NCI-H128 (cell line): Measurements from ENCODE around the gene SLC35F3.
"Not testable (repeated sequence)": the region's sequence is repeated elsewhere in the genome, so short reads cannot be mapped to it uniquely, and the experiment has no call there.

Experiments used
- DNase-seq: peaks from one replicate; lab custom pipeline; 2025; ENCODE audit not compliant: unreplicated experiment; lab: John Stamatoyannopoulos, UW

The SLC35F3 gene

GRCh38 chr1:234340528-234340927 is 436.1 kb downstream of the SLC35F3 start:
- DNase-seq = no peak

- DNase-seq = no peak
Measured at GRCh38 chr1:234342774-234343173, 438.3 kb downstream of the SLC35F3 start.

- no peak for DNase-seq
Measured at GRCh38 chr1:234345237-234345636, 440.8 kb downstream of the SLC35F3 start.

GRCh38 chr1:234348964-234349363 is 444.5 kb downstream of the SLC35F3 start:
- DNase-seq = no peak

- DNase-seq = no peak
Measured at GRCh38 chr1:234355782-234356510, 451.5 kb downstream of the SLC35F3 start.

- DNase-seq = not testable (repeated sequence)
Measured at GRCh38 chr1:234356615-234357269, 452.3 kb downstream of the SLC35F3 start.

GRCh38 chr1:234357831-234358230 is 453.4 kb downstream of the SLC35F3 start:
- DNase-seq = no peak

GRCh38 chr1:234361102-234361603 is 456.7 kb downstream of the SLC35F3 start:
- no peak for DNase-seq

GRCh38 chr1:234362558-234362957 is 458.1 kb downstream of the SLC35F3 start:
- DNase-seq = no peak

GRCh38 chr1:234368320-234369032 is 464.0 kb downstream of the SLC35F3 start:
- no peak for DNase-seq

- no peak for DNase-seq
Measured at GRCh38 chr1:234369033-234369430, 464.6 kb downstream of the SLC35F3 start.

GRCh38 chr1:234369784-234370183 is 465.3 kb downstream of the SLC35F3 start:
- DNase-seq = no peak

- DNase-seq = no peak
Measured at GRCh38 chr1:234371414-234371813, 466.9 kb downstream of the SLC35F3 start.

GRCh38 chr1:234372011-234372757 is 467.7 kb downstream of the SLC35F3 start:
- no peak for DNase-seq

- DNase-seq = peak; percentile 93
Measured at GRCh38 chr1:234373064-234373958, 468.8 kb downstream of the SLC35F3 start, which contains the start of gene COA6. Gene COA6 (plus strand): TSS chr1:234373456. CDS start chr1:234373467, 11 bp downstream.

GRCh38 chr1:234373959-234374254 is 469.4 kb downstream of the SLC35F3 start:
- DNase-seq = peak; percentile 59
